H9 (cell line): ENCODE measurements around the gene PLCH2. TPM values are rescaled to one million over a fixed set of nuclear protein-coding genes. Genes with fewer than 3 reads are reported as not detected.

ENCODE experiments used
- DNase-seq: peaks from one replicate; pipeline ENCODE4 v3.0.0-alpha.2; 2017
- H2AFZ ChIP-seq: one replicate; pipeline ENCODE4 v1.6.1; 2013; ENCODE audit warnings: mild to moderate bottlenecking, low read length, control low read depth, moderate library complexity
- H2AK5ac ChIP-seq: 2 replicates; pipeline ENCODE4 v1.6.1; 2013; ENCODE audit warnings: low read length, control low read depth, mixed read lengths; ENCODE audit not compliant: insufficient read length
- H2BK120ac ChIP-seq: one replicate; pipeline ENCODE4 v1.6.1; 2013; ENCODE audit warnings: low read depth, mild to moderate bottlenecking, low read length, control low read depth, inconsistent platforms; ENCODE audit not compliant: poor library complexity, severe bottlenecking
- H2BK12ac ChIP-seq: 2 replicates; pipeline ENCODE4 v1.6.1; 2013; ENCODE audit warnings: low read length, control low read depth, mixed read lengths, low read depth; ENCODE audit not compliant: insufficient read length
- H2BK15ac ChIP-seq: 2 replicates; pipeline ENCODE4 v1.6.1; 2013; ENCODE audit warnings: low read depth, low read length, control low read depth
- H2BK20ac ChIP-seq: one replicate; pipeline ENCODE4 v1.6.1; 2013; ENCODE audit warnings: low read depth, mild to moderate bottlenecking, low read length, control low read depth, inconsistent platforms; ENCODE audit not compliant: poor library complexity, severe bottlenecking
- H2BK5ac ChIP-seq: 2 replicates; pipeline ENCODE4 v1.6.1; 2013; ENCODE audit warnings: low read length, control low read depth, mixed read lengths; ENCODE audit not compliant: insufficient read length
- H3K14ac ChIP-seq: 2 replicates; pipeline ENCODE4 v1.6.1; 2013; ENCODE audit warnings: low read length, control low read depth; ENCODE audit not compliant: insufficient read depth
- H3K18ac ChIP-seq: 2 replicates; pipeline ENCODE4 v1.6.1; 2013; ENCODE audit warnings: low read depth, mild to moderate bottlenecking, mixed read lengths, low read length, control low read depth; ENCODE audit not compliant: insufficient read length
- H3K23ac ChIP-seq: 2 replicates; pipeline ENCODE4 v1.6.1; 2013; ENCODE audit warnings: low read length, control low read depth, mixed read lengths, low read depth; ENCODE audit not compliant: insufficient read length
- H3K23me2 ChIP-seq: 2 replicates; pipeline ENCODE4 v1.6.1; 2013; ENCODE audit warnings: low read depth, mild to moderate bottlenecking, mixed read lengths, low read length, control low read depth; ENCODE audit not compliant: insufficient read length, poor library complexity, severe bottlenecking
- H3K27ac ChIP-seq: 2 replicates; pipeline ENCODE4 v1.5.1; 2013; ENCODE audit warnings: low read length, control low read depth, mixed read lengths, low read depth; ENCODE audit not compliant: insufficient read length
- H3K27me3 ChIP-seq: 2 replicates; pipeline ENCODE4 v1.6.1; 2013; ENCODE audit warnings: low read length, control low read depth, inconsistent platforms; ENCODE audit not compliant: insufficient read depth
- H3K4ac ChIP-seq: 2 replicates; pipeline ENCODE4 v1.6.1; 2013; ENCODE audit warnings: low read depth, mild to moderate bottlenecking, control low read depth, inconsistent platforms, low read length, moderate library complexity
- H3K4me1 ChIP-seq: 2 replicates; pipeline ENCODE4 v1.6.1; 2013; ENCODE audit warnings: low read length, control low read depth, inconsistent platforms; ENCODE audit not compliant: insufficient read depth
- H3K4me2 ChIP-seq: 2 replicates; pipeline ENCODE4 v1.6.1; 2013; ENCODE audit warnings: low read length, control low read depth, mixed read lengths; ENCODE audit not compliant: insufficient read length, insufficient read depth
- H3K56ac ChIP-seq: 2 replicates; pipeline ENCODE4 v1.6.1; 2013; ENCODE audit warnings: low read depth, mild to moderate bottlenecking, mixed read lengths, low read length, control low read depth; ENCODE audit not compliant: insufficient read length
- H3K79me1 ChIP-seq: 2 replicates; pipeline ENCODE4 v1.6.1; 2013; ENCODE audit warnings: low read depth, mild to moderate bottlenecking, moderate library complexity, low read length, control low read depth, inconsistent platforms; ENCODE audit not compliant: insufficient read depth, poor library complexity, severe bottlenecking
- H3K79me2 ChIP-seq: 2 replicates; pipeline ENCODE4 v1.6.1; 2013; ENCODE audit warnings: low read length, control low read depth, inconsistent platforms; ENCODE audit not compliant: insufficient read depth
- H3K9ac ChIP-seq: 2 replicates; pipeline ENCODE4 v1.6.1; 2013; ENCODE audit warnings: low read length, control low read depth, mixed read lengths; ENCODE audit not compliant: insufficient read length; ENCODE audit errors: extremely low read depth
- H3K9me3 ChIP-seq: one replicate; pipeline ENCODE4 v1.6.1; 2013; ENCODE audit warnings: low read depth, low read length, inconsistent platforms; ENCODE audit not compliant: control insufficient read depth
- H3T11ph ChIP-seq: one replicate; pipeline ENCODE4 v1.6.1; 2013; ENCODE audit warnings: mild to moderate bottlenecking, low read length, control low read depth, inconsistent platforms
- H4K20me1 ChIP-seq: one replicate; pipeline ENCODE4 v1.6.1; 2013; ENCODE audit not compliant: control insufficient read depth, insufficient read length, insufficient read depth
- H4K5ac ChIP-seq: 2 replicates; pipeline ENCODE4 v1.6.1; 2013; ENCODE audit warnings: low read depth, mild to moderate bottlenecking, mixed read lengths, low read length, control low read depth; ENCODE audit not compliant: insufficient read length
- H4K8ac ChIP-seq: replicated peaks from 2 replicates; pipeline ENCODE4 v1.6.1; 2013; ENCODE audit warnings: low read length, control low read depth, mixed read lengths, low read depth; ENCODE audit not compliant: insufficient read length
- H4K91ac ChIP-seq: 2 replicates; pipeline ENCODE4 v1.6.1; 2013; ENCODE audit warnings: low read depth, mild to moderate bottlenecking, moderate library complexity, mixed read lengths, low read length, control low read depth; ENCODE audit not compliant: insufficient read length
- H3K27ac Mint-ChIP-seq, 3 experiments: 2 replicates in 2 of 3; 3 replicates in 1 of 3; pipeline ENCODE4 v1.8.0; 2020 to 2021; ENCODE audit warnings: mixed read lengths in 3 of 3, mild to moderate bottlenecking in 1 of 3, moderate library complexity in 1 of 3
- H3K27me3 Mint-ChIP-seq: 2 replicates; pipeline ENCODE4 v1.8.0; 2021; ENCODE audit warnings: low read depth, mild to moderate bottlenecking, moderate library complexity, mixed read lengths
- H3K36me3 Mint-ChIP-seq, 3 experiments: 2 replicates in 2 of 3; 3 replicates in 1 of 3; pipeline ENCODE4 v1.8.0; 2020 to 2021; ENCODE audit warnings: low read depth in 3 of 3, mixed read lengths in 3 of 3; ENCODE audit not compliant: insufficient read depth in 1 of 3
- H3K4me1 Mint-ChIP-seq, 2 experiments: 2 replicates each; pipeline ENCODE4 v1.8.0; 2020; ENCODE audit warnings: mixed read lengths in 2 of 2
- H3K4me3 Mint-ChIP-seq, 2 experiments: 2 replicates in 1 of 2; 3 replicates in 1 of 2; pipeline ENCODE4 v1.8.0; 2020 to 2021; ENCODE audit warnings: mild to moderate bottlenecking in 2 of 2, mixed read lengths in 2 of 2, moderate library complexity in 1 of 2
- H3K9me3 Mint-ChIP-seq, 2 experiments: 2 replicates in 1 of 2; 3 replicates in 1 of 2; pipeline ENCODE4 v1.8.0; 2020; ENCODE audit warnings: mild to moderate bottlenecking in 2 of 2, mixed read lengths in 2 of 2, moderate library complexity in 1 of 2
- WGBS: extraction: QIAGEN DNeasy Blood & Tissue Kit; methylation state at CpG from one replicate; pipeline ENCODE4 v1.1.7; 2013; ENCODE audit warnings: missing lambda C conversion rate, low lambda C conversion rate, mixed read lengths; ENCODE audit not compliant: insufficient read length; ENCODE audit errors: extremely low coverage; 5-methylcytosine and 5-hydroxymethylcytosine counted together
- total RNA-seq: library from RNA; stranded (reverse); gene quantifications from 2 replicates; pipeline ENCODE4 v1.2.1, GENCODE V29; 2021
- TF ChIP-seq, protein P1 (sequence below): fragments of 200-600 bp; sonication (generic); conservative IDR thresholded peaks from 3 replicates; pipeline ENCODE4 v1.8.0; 2021; ENCODE audit warnings: antibody characterized with exemption, mild to moderate bottlenecking

The PLCH2 gene
- total RNA-seq, 1 experiment from 2014 or later = 0.09 TPM

DNA sequence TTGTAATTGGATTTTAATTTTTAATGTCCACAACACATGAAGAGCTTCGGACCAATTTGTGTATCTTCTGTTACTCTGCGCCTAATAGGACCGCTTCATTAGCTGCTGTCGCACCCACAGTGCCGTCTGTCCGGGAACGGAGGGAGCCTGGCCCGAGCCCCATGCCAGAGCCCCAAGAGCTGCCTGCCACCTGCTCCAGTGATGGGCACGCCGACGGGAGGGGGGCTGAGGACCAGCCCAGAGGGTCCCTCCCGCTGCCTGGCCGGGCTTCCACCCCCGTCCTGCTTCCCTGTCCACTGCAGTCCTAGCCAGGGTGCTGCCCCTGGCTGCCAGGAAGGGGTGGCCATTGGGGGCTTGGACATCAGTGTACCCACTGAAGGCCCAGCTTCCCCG, 30.3 kb upstream of the PLCH2 start:
- H3K4me2 ChIP-seq = no peak overlapping the region
- no peaks in the 10 kb centered on the region; the same call in 1 of the 2 replicates for H3K4me1 ChIP-seq
- H3K9ac ChIP-seq = no peak overlapping the region
- no peak overlapping the region for H4K8ac ChIP-seq
- H2BK20ac ChIP-seq = no peak overlapping the region
- no peak overlapping the region for H3K4ac ChIP-seq
- peaks cover 14% of the 10 kb centered on the region; the same call in 1 of the 2 replicates for H3K27me3 ChIP-seq
- no peak overlapping the region for H3K4me3 Mint-ChIP-seq
- DNase-seq = no peak
- no peak overlapping the region for H2BK120ac ChIP-seq
- no peak overlapping the region for H3K27ac ChIP-seq
- TF ChIP-seq, protein P1, sequence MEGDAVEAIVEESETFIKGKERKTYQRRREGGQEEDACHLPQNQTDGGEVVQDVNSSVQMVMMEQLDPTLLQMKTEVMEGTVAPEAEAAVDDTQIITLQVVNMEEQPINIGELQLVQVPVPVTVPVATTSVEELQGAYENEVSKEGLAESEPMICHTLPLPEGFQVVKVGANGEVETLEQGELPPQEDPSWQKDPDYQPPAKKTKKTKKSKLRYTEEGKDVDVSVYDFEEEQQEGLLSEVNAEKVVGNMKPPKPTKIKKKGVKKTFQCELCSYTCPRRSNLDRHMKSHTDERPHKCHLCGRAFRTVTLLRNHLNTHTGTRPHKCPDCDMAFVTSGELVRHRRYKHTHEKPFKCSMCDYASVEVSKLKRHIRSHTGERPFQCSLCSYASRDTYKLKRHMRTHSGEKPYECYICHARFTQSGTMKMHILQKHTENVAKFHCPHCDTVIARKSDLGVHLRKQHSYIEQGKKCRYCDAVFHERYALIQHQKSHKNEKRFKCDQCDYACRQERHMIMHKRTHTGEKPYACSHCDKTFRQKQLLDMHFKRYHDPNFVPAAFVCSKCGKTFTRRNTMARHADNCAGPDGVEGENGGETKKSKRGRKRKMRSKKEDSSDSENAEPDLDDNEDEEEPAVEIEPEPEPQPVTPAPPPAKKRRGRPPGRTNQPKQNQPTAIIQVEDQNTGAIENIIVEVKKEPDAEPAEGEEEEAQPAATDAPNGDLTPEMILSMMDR = no peak
- peaks cover 3 to 15% of the 10 kb centered on the region in 2 experiments; a peak in 3 of 4 replicates for H3K4me1 Mint-ChIP-seq
- peaks cover 6% of the 10 kb centered on the region for H3K23me2 ChIP-seq
- no peak overlapping the region for H3K23ac ChIP-seq
- H2AFZ ChIP-seq = no peak overlapping the region
- H3K56ac ChIP-seq = no peak overlapping the region
- no peak overlapping the region for H3K14ac ChIP-seq
- no peak overlapping the region for H2BK15ac ChIP-seq
- H3K9me3 ChIP-seq = no peaks in the 10 kb centered on the region
- H4K20me1 ChIP-seq = no peaks in the 10 kb centered on the region
- H3T11ph ChIP-seq = no peak overlapping the region
- H3K27me3 Mint-ChIP-seq = peaks cover 45% of the 10 kb centered on the region
- H3K27ac Mint-ChIP-seq = no peak overlapping the region
- no peak overlapping the region for H2BK5ac ChIP-seq
- no peaks in the 10 kb centered on the region for H3K79me2 ChIP-seq
- no peak overlapping the region for H2AK5ac ChIP-seq
- H3K36me3 Mint-ChIP-seq = no peaks in the 10 kb centered on the region
- H3K79me1 ChIP-seq = no peaks in the 10 kb centered on the region
- H4K5ac ChIP-seq = no peak overlapping the region
- no peak overlapping the region for H2BK12ac ChIP-seq
- H3K18ac ChIP-seq = no peak overlapping the region
- H3K9me3 Mint-ChIP-seq = no peaks in the 10 kb centered on the region
- H4K91ac ChIP-seq = no peak overlapping the region
- no CpG with 5 or more reads among the region's 15 CpGs for WGBS
